HG02885 (cell line): ENCODE data around the gene CTSA.

ENCODE experiments used
- ATAC-seq: cut with Tn5 transposase; IDR thresholded peaks from one replicate; pipeline ENCODE4 v1.9.1; 2021; ENCODE audit warnings: mild to moderate bottlenecking; ENCODE audit not compliant: unreplicated experiment, poor library complexity

The CTSA gene

GRCh38 chr20:45890985-45891983 is at the start of gene CTSA, which contains the start of gene NEURL2:
Gene CTSA, plus strand, starts transcription at chr20:45891335. Its CDS starts 234 bp downstream, at chr20:45891569.
Gene NEURL2, minus strand, starts transcription at chr20:45891208. Its CDS starts 217 bp downstream, at chr20:45890991.
- ATAC-seq = peak; percentile 78

GRCh38 chr20:45841407-45842129 is 49.6 kb upstream of the CTSA start:
- ATAC-seq = no peak

- ATAC-seq = no peak
Observed at GRCh38 chr20:45842169-45842812, 48.8 kb upstream of the CTSA start.

GRCh38 chr20:45843506-45843905 is 47.6 kb upstream of the CTSA start:
- ATAC-seq = no peak

- no peak for ATAC-seq
Observed at GRCh38 chr20:45845452-45845851, 45.7 kb upstream of the CTSA start.

GRCh38 chr20:45848421-45848820 is 42.7 kb upstream of the CTSA start:
- no peak for ATAC-seq

GRCh38 chr20:45848969-45849582 is 42.1 kb upstream of the CTSA start:
- ATAC-seq = no peak

- ATAC-seq = no peak
Observed at GRCh38 chr20:45850238-45850637, 40.9 kb upstream of the CTSA start.

- ATAC-seq = no peak
Observed at GRCh38 chr20:45850926-45851325, 40.2 kb upstream of the CTSA start.

GRCh38 chr20:45851501-45851900 is 39.6 kb upstream of the CTSA start:
- ATAC-seq = no peak

- ATAC-seq = no peak
Observed at GRCh38 chr20:45852326-45852725, 38.8 kb upstream of the CTSA start.

- ATAC-seq = no peak
Observed at GRCh38 chr20:45853484-45853883, 37.7 kb upstream of the CTSA start.

- ATAC-seq = peak; percentile 93
Observed at GRCh38 chr20:45857114-45857881, 33.8 kb upstream of the CTSA start, which contains the start of the genes ACOT8 and ZSWIM3. Gene ACOT8, minus strand, starts transcription at chr20:45857392. Its CDS starts 77 bp downstream, at chr20:45857315. Gene ZSWIM3, plus strand, starts transcription at chr20:45857614. Its CDS starts 212 bp downstream, at chr20:45857826.

- ATAC-seq = peak; percentile 20
Observed at GRCh38 chr20:45857882-45858216, 33.3 kb upstream of the CTSA start.

GRCh38 chr20:45859916-45860315 is 31.2 kb upstream of the CTSA start:
- ATAC-seq = no peak

GRCh38 chr20:45860560-45861220 is 30.4 kb upstream of the CTSA start:
- ATAC-seq = no peak

GRCh38 chr20:45861221-45862075 is 29.7 kb upstream of the CTSA start:
- no peak for ATAC-seq
